DOHH2 (cell line): ENCODE measurements around the gene OR5M10.

Experiments
- EZH2phosphoT487 ChIP-seq: fragments of 200-600 bp; sonication (generic); IDR thresholded peaks from 2 replicates; pipeline ENCODE4 v1.6.1; 2017; ENCODE audit warnings: borderline replicate concordance, mild to moderate bottlenecking, antibody characterized with exemption, low read length, moderate library complexity, mixed read lengths
- TF ChIP-seq, protein P1 (sequence below): fragments of 200-600 bp; sonication (generic); IDR thresholded peaks from one replicate; pipeline ENCODE4 v1.5.1; 2014; ENCODE audit warnings: antibody characterized with exemption, mild to moderate bottlenecking, low read depth, low read length; ENCODE audit not compliant: poor library complexity, severe bottlenecking

DNA sequence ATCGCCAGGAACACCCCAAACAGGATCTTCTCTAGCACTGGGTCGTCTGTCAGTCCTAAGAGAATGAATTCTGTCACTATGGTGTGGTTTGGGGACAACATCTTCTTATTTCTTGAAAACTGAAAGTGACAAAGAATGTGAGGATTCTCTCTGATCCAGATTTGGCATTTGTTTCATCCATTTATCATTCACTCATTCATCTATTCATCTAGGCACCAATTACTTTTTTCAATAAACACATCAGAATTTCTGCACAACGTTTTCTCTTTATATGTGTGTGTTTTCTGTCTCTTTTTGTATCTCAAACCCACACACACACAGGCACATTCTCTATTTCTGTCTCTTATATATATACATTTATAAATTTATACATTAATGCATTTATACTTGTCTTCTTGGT is at the start of gene OR5M10:
- TF ChIP-seq, protein P1, sequence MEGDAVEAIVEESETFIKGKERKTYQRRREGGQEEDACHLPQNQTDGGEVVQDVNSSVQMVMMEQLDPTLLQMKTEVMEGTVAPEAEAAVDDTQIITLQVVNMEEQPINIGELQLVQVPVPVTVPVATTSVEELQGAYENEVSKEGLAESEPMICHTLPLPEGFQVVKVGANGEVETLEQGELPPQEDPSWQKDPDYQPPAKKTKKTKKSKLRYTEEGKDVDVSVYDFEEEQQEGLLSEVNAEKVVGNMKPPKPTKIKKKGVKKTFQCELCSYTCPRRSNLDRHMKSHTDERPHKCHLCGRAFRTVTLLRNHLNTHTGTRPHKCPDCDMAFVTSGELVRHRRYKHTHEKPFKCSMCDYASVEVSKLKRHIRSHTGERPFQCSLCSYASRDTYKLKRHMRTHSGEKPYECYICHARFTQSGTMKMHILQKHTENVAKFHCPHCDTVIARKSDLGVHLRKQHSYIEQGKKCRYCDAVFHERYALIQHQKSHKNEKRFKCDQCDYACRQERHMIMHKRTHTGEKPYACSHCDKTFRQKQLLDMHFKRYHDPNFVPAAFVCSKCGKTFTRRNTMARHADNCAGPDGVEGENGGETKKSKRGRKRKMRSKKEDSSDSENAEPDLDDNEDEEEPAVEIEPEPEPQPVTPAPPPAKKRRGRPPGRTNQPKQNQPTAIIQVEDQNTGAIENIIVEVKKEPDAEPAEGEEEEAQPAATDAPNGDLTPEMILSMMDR: no peak
- no peak for TF ChIP-seq EZH2phosphoT487
